G401 (cell line): ENCODE measurements around the gene PRKN. TPM values are rescaled to one million over a fixed set of nuclear protein-coding genes. Genes with fewer than 3 reads are reported as not detected.
A peak's percentile ranks its signal among the peaks of the same experiment; 100 is the strongest.

Experiments used
- DNase-seq: peaks from one replicate; pipeline ENCODE4 v3.0.0-alpha.2; 2015; ENCODE audit warnings: low spot score
- in situ Hi-C: cut with HindIII; loops from 2 replicates; pipeline ENCODE4 v1.10.0; 2016; ENCODE audit warnings: low sequenced_read_pairs, mixed read lengths
- total RNA-seq: library from RNA; depleted of rRNA; stranded (reverse); fragments of >200 nt; shearing (Covaris generic); gene quantifications from 2 replicates; pipeline ENCODE4 v1.2.3, GENCODE V29; 2014

The PRKN gene
- total RNA-seq, 1 experiment from 2014 or later = 1.1 TPM

DNA sequence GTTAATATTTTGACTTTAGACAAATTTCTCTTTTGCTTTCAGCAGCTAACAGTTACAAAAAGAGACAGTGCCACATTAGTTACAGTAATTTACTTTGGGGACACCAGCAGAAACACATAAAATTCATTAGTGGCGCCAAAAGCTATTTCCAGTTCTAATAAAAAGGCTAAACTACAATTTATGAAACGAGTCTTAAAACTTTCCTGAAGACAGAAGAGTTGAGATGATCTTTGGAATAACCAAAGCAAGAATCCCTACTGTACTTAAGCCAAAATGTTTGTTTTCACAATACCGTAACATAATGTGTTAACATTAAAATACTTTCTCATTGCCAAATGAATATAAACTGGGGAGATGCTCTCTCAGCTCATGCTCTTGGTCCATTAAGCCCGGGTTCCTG lies 1103.5 kb downstream of the PRKN start:
- in situ Hi-C loops = no loop called here
- DNase-seq = no peak

DNA sequence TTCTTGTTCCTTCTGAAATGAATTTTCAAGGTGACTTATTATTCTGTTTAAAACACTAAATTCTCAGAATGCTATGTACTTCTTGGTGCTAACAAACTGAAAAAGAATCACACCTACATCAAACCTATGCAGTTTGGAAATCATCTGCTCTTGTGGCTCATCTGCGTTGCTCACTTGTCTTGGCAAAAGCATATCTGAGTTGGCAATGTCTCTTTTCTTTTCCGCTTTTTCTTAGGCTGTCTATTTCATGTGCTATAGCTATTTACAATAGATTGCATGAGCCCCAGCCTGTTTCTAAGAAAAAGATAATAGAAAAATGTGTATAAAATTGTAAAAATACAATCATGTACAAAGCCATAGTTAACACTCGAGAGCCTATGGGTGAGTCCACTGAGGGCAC lies 1104.8 kb downstream of the PRKN start:
- DNase-seq = no peak
- in situ Hi-C loops = no loop called here

DNA sequence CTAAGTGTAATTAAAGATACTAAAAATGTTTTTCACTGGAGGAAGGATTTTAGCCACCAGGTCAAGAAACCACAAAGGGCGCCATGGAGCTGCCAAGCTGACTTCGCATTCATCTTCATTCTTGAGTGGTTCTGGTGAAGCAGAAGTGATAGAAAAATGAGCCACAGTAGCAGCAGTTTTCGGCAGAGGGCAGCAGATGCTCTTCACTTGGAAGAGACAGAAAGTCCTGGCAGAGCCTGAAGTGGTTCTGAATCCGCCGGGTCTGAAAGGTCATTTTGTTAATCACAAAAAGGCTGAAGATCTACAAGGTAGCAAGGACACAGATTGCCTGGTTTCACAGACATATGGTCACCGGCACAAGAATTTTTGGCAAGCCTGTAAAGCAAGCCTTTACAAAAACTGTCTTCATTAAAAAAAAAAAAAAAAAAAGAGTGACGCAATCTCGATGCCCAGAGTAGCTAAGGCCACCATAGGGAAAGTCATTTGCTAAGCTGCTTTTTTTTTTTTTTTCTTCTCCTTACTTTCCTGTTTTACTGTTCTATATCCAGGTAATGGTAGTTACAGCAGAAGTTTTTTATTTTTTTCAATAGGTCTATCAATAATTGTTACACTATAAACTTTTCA lies 1108.6 kb downstream of the PRKN start:
- in situ Hi-C loops = no loop called here
- peak; percentile 94 for DNase-seq

DNA sequence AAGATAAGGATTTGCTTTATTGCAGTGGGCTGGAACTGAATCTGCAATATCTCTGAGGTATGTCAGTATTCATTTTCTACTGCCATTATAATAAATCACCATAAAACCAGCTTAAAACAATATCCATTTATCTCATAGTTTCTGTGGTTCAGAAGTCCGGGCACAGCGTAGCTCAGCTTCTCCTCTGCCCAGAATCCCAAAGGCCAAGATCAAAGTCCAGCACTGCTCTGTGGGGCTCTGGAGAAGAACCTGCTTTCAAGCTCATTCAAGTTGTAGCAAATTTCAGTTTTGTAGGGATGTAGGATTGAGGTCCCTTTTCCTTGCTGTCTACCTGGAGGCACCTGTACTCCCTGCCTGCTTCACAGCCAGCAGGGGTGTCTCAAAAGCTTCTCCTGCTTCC lies 1113.9 kb downstream of the PRKN start:
- no peak for DNase-seq
- in situ Hi-C loops = no loop called here

DNA sequence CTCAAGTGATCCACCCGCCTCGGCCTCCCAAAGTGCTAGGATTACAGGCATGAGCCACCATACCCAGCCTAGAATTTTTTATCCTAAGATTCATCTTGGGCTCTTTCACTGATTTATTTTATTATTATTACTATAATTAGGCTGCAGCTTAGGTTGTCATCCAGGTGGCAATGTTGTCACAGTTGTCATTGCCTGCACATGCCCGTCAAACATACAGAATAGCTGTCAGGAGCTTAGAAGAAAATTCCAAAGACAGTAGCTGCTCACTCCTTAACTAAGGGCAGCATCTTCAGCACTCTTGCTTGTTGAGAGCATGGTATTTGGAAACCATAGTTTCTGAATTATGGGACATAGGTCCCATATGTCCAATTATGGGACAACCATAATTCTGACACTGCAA lies 1118.8 kb downstream of the PRKN start:
- in situ Hi-C loops = no loop called here
- no peak for DNase-seq

DNA sequence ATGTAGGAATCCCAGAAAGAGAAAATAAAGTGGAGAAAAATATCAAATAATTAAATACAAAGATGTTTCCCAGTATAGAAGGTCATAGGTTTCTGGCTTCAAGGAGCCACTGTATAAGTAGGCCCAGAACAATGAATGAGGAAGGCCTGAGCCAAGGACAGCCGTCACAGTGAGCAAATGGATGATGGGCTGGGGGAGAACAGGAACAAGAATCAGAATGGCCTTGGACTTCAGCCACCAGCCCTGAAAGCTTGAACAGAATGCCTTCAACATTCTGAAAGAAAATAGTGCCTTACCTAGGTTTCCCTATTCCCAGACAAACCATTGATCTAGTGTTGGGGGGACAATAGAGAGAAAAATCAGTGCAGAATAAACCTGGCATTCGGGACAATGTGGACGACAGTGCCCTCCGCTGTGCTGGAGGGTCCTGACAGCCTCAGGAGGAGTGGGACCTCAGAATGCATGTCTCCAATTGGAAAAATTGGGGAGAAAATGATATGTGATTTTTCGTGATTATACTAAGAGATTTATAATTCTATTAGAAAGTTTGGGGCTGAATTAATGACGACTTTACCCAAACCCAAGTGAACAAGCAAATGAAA lies 1119.8 kb downstream of the PRKN start:
- in situ Hi-C loops = no loop called here
- DNase-seq = no peak

DNA sequence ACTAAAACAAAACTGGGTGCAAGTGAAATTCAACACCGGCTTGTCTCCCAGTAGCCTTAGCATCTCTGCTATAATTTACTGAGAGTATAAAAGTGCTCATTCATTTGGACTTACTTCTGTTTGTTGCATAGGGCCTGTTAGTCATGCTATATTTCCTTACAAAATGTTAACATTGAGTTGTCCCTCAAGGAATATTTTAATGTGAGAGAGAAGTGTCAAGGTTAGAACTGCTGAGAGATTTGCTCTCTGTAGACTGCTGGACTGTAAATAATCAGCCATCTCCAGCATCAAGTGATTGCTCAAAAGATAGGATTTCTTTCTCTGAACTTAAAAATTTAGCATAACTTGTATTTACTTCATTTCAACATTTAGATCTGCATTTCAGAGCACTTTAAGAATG lies 1125.2 kb downstream of the PRKN start:
- no peak for DNase-seq
- in situ Hi-C loops = no loop called here

DNA sequence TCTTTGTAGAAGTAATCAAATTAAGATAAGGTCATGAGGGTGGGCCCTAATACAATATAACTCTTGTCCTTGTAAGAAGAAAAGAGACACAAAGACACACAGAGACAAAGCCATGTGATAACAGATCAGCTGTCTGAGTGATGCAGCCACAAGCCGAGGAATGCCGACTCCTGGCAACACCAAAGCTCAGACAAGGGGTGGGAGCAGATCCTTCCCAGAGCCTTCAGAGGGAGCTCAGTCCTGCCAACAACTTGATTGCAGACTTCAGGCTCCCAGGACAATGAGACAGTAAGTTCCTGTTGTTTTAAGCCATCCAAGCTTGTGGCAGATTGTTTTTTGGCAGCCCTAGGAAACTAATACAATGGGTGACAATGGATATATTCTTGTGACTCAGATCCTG lies 1128.7 kb downstream of the PRKN start:
- no peak for DNase-seq
- in situ Hi-C loops = no loop called here

DNA sequence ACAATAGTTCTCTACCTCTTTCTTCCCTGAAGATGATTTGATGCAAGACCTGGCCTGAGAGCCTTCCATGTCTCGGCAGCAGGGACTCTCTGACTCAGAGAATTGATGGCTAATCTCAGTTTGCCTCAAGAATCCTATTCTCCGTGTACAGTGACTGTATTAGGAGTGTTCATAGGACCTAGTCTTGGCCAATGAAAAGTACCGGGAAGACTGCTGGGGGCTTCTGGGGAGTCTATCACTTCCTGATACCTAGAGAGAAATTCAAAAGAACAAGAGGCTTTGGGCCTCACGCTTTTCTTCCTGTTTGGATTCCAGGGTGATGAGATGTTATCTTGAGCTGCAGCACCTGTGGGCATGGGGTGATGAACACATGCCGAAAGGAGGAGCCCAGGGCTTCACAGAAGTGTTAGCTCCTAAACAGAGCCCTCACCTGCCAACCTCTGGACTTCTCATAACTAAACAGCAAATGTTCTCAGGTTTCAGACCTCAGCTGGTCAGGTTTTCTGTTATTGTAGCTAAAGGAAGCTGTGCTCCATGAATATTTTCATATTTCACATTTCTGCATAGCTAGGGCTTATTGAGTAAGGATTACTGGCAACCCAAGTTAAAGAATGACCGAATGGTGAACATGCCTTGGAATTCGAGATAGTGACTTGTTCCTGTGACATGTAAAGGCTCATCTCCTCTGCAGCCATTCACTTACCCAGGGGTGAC lies 1130.6 kb downstream of the PRKN start:
- DNase-seq = no peak
- in situ Hi-C loops = no loop called here

DNA sequence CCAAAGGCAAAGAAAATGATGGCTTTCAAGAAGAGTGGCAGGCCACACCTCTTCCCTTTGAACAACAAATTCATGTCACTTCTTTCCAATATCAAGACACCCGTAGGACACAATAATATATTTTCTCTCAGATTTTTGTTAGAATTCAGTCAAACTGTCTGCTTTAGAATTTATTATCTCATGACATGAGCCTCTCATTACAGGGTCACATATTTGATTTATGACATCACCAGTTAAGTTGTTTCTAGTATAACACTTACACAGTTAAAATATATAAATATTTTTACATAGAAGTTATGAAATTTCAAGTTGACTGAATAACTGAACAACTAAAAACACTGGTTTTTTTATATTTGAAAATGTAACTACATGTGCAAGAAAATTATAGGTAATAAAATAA lies 1133.2 kb downstream of the PRKN start:
- in situ Hi-C loops = no loop called here
- DNase-seq = no peak

DNA sequence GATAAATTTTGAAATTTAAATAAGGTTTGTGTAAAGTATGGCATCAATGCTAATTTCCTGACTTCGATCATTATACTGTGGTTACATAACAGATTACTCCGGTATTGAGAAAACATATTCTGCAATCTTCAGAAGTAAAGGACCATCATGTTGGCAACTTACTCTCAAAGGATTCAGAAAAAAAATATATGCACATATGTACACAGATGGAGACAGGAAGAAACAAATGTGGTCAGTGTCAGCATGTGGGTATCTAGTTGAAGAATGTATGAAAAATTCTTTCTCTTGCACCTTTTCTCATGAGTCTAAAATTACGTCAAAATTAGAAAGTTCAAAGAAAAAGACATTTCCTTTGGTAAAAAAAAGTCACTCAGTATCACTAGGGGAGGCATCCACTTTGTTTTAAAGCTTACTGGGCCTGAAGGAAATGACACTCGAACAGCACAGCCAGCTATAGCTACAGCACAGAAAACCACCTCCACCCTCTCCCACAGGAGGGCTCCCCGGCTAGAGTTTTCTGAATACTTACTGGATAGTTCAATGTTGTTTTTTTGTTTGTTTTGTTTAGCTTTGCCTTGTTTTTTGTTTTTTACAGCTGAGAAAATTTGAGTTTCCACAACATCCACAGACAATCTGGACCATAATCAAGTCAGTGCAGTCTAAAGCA lies 1136.5 kb downstream of the PRKN start:
- DNase-seq = no peak
- in situ Hi-C loops = no loop called here

DNA sequence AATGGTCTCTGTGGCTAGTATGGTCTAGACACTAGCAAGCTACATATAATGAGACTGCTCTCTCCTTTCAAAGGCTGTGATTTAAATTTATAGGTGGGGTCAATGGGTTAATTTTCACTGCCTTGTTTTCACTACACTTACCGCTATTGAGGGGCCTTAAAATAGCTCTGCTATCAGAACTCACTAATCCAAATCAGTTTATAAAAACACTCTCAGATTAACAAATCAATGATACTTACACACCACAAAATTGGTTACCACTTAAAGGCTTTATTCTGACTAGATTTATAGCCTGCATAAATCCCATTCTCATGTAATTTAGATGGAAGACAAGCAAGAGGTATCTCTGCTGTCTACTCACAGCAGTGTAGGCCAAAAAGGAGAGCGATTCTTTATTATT lies 1140.7 kb downstream of the PRKN start:
- in situ Hi-C loops = no loop called here
- no peak for DNase-seq

DNA sequence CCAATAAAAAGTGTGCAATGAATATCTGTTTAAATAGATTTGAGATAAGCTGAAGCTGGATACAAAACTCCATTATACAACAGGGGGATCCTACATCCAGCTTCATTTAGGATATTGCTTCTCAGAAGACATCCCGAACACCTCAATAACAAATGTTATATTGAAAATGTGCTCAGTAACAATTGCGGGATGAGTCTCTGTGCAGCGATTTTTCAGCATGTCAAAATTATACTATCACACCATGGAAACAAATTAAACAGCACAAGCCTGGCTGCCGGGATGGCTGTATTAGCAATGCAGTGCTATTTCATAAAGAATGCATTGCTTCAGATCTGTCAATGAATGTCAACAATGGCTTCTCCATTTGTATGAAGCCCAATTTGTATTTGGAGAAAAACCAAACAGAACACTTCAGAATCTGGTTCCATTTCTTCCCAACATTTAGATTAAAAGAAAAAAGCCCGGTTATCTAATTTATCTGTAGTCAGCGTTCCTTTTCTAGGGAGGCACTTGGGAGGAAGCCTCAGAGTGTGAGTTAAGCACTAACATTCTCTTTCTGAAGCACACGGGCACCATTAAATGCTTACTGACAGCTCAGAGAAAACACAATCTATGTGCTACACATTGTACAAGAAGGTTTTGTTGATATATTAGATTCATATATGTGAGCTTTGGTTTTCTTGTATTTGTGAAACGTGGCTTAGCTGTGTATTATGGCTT lies 1142.8 kb downstream of the PRKN start:
- in situ Hi-C loops = no loop called here
- DNase-seq = no peak

DNA sequence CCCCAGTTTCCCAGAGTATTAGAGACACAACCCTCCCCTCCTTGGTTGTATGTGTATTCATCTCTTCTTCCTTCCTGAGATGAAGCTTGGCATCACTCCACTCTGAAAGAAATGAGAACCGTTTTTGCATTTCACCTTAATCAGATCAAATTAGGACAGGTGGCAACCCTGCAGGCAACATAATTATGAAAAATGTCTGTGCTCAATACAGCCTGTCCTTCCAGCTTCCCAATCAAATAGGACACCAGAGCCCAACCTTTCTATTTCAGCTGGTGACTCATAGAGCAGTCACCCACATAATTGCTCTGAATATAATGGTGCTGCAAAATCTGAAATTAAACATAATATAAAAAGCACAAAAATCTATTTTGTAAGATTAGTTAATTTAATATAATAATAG lies 1143.5 kb downstream of the PRKN start:
- peak; percentile 69 for DNase-seq
- in situ Hi-C loops = no loop called here

DNA sequence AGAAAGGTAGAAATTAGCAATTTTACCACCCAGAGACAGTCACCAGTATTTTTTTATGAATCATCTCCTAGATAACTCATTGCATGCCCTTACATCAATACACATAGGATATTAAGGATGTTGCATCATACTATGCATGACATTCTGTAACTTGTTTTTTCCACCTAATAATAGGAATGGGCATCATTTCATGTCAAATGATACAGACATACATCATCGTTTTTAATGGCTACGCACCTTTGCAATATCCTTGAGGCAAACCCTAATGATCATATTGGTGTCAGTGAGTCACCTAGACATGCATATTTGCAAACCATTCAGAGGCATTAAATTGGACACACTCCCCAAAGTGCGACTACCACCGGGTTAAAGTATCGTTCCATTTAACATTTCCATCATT lies 1144.0 kb downstream of the PRKN start:
- DNase-seq = no peak
- in situ Hi-C loops = no loop called here

DNA sequence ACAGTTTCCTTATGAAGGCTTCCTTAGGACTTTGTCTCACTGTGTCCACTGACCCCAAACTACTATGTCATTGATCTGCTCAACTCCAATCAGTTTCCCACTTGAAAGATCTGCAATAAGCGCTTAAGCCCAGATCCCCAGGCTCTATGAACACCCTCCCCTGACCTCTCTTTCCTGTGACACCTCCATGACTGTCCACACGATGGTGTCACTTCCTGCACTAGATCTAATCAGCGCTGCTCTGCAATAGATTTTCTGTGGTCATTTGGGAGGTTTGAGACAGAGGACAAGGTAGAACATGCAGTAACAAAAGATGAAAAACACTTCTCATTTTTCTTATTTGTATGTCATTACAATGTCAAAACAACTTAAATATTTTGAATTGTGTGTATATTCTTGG lies 1149.1 kb downstream of the PRKN start:
- in situ Hi-C loops = no loop called here
- no peak for DNase-seq

DNA sequence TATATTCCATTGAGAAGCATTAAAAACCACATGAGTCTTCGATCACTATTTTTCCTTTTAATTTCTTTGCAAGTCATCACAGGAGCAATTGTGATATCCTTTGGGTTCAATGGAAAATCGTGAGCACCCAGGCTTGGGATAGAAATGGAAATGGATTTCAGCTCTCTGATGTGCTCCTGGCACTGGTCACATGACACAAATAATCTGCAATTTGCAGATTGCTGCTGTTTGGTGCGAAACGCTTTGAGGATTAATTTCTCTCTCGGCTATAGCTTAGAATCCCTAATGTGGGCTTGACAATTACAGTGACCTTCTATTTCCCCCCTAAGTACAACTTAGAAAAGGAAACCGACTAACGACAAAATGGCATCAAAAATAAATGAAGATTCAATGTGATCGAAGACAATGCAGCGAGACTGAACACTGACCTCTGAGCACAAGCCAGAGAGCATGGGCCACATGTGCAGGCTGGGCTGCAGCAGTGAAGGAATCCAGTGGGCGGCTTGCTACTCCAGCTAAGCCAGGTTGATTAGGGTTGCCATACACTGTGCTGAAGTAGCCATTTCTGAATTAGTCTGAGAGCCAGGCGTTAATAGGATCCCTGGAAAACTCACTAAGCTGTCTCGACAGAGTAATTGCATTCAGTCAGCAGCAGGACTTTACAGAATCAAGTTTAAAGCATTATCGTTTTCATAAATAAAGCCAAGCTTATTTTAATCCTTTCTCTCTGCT lies 1151.9 kb downstream of the PRKN start:
- no peak for DNase-seq
- in situ Hi-C loops = no loop called here

DNA sequence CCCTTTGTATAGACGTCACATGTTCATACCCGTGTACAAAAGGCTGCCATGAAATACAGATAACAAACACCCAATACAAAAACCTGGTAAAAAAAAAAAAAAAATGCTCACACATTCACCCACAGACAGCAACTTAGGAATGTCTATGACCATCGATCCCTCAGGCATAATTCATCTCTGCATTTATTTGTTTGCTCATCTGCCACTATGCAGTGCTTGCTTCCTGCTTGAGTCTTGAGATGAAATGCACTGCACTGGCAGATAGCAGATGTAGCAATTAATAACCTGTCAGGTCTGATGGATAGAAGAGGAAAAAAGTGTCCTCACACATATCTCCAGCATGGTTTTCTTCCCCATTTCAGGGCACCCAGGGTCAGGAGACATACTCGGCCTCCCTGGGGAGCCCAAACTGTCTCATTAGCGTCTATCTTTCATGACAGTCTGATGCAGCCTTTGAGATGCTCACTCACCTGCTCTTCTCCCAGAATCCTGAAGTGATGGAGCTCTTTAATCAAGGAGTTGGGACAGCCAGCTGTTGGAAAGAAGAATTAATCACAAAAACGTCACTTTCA lies 1158.6 kb downstream of the PRKN start:
- DNase-seq = no peak
- in situ Hi-C loops = no loop called here

DNA sequence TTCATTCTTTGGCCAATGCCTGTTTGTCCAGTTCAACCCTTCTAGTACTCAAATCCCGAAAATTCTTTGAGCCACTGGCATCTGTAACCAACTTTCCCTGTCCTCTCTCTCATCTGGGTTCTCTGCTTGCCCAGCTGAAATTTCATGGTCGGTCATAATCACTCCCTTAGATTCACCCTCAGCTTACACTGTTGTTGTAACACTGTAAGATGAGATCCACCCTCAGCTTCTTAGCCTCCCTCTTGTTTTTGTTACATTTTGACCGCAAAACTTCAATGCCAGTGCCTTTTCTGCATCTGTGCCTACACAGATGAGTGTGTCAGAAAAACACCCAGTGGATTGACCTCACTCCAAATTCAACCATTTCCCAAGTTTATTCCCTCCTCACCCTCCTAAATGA lies 1162.6 kb downstream of the PRKN start:
- in situ Hi-C loops = no loop called here

More for the DNA sequence above, 1162.6 kb downstream of the PRKN start:
- DNase-seq = no peak
